ENCODE data around the gene FOXP1. TPM values are rescaled to one million over a fixed set of nuclear protein-coding genes. Genes with fewer than 3 reads are reported as not detected.

The FOXP1 gene
- polyA plus RNA-seq, 1 donor from 2014 or later = 5.6 TPM

DNA sequence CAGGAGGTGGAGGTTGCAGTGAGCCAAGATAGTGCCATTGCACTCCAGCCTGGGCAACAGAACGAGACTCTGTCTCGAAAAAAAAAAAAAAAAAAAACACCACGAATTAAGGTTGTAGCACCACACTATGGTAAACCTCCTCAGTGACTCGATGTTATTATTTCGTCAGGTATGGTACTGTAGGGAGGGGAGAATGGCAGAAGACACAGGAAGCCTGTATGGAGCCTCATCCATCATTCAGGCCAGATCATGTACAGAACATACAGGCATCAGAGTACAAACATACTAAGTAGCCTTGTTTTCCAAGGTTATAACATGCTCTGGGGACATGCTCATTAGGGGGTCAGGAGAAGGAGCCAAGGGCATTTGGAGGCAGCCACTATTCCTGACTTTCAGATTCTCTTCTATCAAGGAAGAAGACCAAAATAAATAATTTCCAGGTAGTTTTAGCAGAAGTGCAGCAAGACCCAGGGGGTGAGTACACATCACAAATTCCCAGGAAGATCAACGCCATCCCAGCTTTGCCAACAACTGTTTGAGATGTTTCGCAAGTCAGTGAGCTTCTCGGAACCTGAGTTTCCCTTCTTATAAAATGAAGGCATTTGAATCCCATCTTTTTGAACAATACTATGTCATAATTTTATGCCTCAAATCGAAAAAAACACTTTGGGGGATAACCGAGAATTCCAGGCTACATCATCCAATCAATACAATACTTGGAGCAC is 79.8 kb downstream of the FOXP1 start:
- no peaks in the 10 kb centered on the region for H3K9me2 ChIP-seq (ENCODE audit: insufficient read depth, low read length)
- no peaks in the 10 kb centered on the region for H4K20me1 ChIP-seq (ENCODE audit: insufficient read depth)
- H3K9me3 ChIP-seq (ENCODE audit: low read length) = no peaks in the 10 kb centered on the region
- H2AFZ ChIP-seq (ENCODE audit: low read depth, low read length) = no peak overlapping the region
- no peaks in the 10 kb centered on the region for H3K27me3 ChIP-seq (ENCODE audit: insufficient read depth, low read depth, low read length)
- H3K27ac ChIP-seq (ENCODE audit: low read length) = no peak overlapping the region
- H3K9ac ChIP-seq (ENCODE audit: low read length) = no peak overlapping the region
- TF ChIP-seq, protein P1, sequence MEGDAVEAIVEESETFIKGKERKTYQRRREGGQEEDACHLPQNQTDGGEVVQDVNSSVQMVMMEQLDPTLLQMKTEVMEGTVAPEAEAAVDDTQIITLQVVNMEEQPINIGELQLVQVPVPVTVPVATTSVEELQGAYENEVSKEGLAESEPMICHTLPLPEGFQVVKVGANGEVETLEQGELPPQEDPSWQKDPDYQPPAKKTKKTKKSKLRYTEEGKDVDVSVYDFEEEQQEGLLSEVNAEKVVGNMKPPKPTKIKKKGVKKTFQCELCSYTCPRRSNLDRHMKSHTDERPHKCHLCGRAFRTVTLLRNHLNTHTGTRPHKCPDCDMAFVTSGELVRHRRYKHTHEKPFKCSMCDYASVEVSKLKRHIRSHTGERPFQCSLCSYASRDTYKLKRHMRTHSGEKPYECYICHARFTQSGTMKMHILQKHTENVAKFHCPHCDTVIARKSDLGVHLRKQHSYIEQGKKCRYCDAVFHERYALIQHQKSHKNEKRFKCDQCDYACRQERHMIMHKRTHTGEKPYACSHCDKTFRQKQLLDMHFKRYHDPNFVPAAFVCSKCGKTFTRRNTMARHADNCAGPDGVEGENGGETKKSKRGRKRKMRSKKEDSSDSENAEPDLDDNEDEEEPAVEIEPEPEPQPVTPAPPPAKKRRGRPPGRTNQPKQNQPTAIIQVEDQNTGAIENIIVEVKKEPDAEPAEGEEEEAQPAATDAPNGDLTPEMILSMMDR (IDR thresholded peaks at IDR 0.05; ENCODE audit: poor library complexity, severe bottlenecking) = no peak
- TF ChIP-seq TAF1 (IDR thresholded peaks at IDR 0.05; ENCODE audit: low read depth) = no peak
- TF ChIP-seq RAD21 (conservative IDR thresholded peaks at IDR 0.05) = no peak
- no peak for TF ChIP-seq SMC3 (conservative IDR thresholded peaks at IDR 0.05; ENCODE audit: poor library complexity)
- TF ChIP-seq EP300 (conservative IDR thresholded peaks at IDR 0.05; ENCODE audit: poor library complexity, severe bottlenecking) = no peak
- TF ChIP-seq MXI1 (conservative IDR thresholded peaks at IDR 0.05; ENCODE audit: poor library complexity, severe bottlenecking) = no peak
- TF ChIP-seq POLR2AphosphoS5 (IDR thresholded peaks at IDR 0.05) = no peak
- TF ChIP-seq, protein P2, sequence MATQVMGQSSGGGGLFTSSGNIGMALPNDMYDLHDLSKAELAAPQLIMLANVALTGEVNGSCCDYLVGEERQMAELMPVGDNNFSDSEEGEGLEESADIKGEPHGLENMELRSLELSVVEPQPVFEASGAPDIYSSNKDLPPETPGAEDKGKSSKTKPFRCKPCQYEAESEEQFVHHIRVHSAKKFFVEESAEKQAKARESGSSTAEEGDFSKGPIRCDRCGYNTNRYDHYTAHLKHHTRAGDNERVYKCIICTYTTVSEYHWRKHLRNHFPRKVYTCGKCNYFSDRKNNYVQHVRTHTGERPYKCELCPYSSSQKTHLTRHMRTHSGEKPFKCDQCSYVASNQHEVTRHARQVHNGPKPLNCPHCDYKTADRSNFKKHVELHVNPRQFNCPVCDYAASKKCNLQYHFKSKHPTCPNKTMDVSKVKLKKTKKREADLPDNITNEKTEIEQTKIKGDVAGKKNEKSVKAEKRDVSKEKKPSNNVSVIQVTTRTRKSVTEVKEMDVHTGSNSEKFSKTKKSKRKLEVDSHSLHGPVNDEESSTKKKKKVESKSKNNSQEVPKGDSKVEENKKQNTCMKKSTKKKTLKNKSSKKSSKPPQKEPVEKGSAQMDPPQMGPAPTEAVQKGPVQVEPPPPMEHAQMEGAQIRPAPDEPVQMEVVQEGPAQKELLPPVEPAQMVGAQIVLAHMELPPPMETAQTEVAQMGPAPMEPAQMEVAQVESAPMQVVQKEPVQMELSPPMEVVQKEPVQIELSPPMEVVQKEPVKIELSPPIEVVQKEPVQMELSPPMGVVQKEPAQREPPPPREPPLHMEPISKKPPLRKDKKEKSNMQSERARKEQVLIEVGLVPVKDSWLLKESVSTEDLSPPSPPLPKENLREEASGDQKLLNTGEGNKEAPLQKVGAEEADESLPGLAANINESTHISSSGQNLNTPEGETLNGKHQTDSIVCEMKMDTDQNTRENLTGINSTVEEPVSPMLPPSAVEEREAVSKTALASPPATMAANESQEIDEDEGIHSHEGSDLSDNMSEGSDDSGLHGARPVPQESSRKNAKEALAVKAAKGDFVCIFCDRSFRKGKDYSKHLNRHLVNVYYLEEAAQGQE (IDR thresholded peaks at IDR 0.05; ENCODE audit: borderline replicate concordance) = no peak
- no peak for TF ChIP-seq EZH2 (IDR thresholded peaks at IDR 0.05; ENCODE audit: borderline replicate concordance, insufficient read depth, low read length, poor library complexity, severe bottlenecking)
- no peak overlapping the region for H3K4me2 ChIP-seq (ENCODE audit: low read length)
- H3K79me2 ChIP-seq (replicated peaks; ENCODE audit: insufficient read depth, low read length) = no peaks in the 10 kb centered on the region
- H3K36me3 ChIP-seq (ENCODE audit: insufficient read depth, low read length) = no peaks in the 10 kb centered on the region
- H3F3A ChIP-seq (ENCODE audit: insufficient read depth, low read length, poor library complexity, severe bottlenecking) = no peaks in the 10 kb centered on the region
- no peak overlapping the region for H3K4me3 ChIP-seq (ENCODE audit: low read length)

GRCh38 chr3:71502066-71502625 is 81.4 kb downstream of the FOXP1 start:
- no peaks in the 10 kb centered on the region for H3K36me3 ChIP-seq (ENCODE audit: insufficient read depth, low read length)
- no peaks in the 10 kb centered on the region for H3K79me2 ChIP-seq (replicated peaks; ENCODE audit: insufficient read depth, low read length)
- no peaks in the 10 kb centered on the region for H3K9me3 ChIP-seq (ENCODE audit: low read length)
- TF ChIP-seq MXI1 (conservative IDR thresholded peaks at IDR 0.05; ENCODE audit: poor library complexity, severe bottlenecking) (no peak), TAF1 (IDR thresholded peaks at IDR 0.05; ENCODE audit: low read depth) (no peak), EZH2 (IDR thresholded peaks at IDR 0.05; ENCODE audit: borderline replicate concordance, insufficient read depth, low read length, poor library complexity, severe bottlenecking) (no peak), SMC3 (conservative IDR thresholded peaks at IDR 0.05; ENCODE audit: poor library complexity) (no peak), RAD21 (conservative IDR thresholded peaks at IDR 0.05) (no peak), EP300 (conservative IDR thresholded peaks at IDR 0.05; ENCODE audit: poor library complexity, severe bottlenecking) (no peak), POLR2AphosphoS5 (IDR thresholded peaks at IDR 0.05) (no peak)
- TF ChIP-seq, protein P1 (IDR thresholded peaks at IDR 0.05; ENCODE audit: poor library complexity, severe bottlenecking) = no peak
- TF ChIP-seq, protein P2 (IDR thresholded peaks at IDR 0.05; ENCODE audit: borderline replicate concordance) = no peak
- no peak overlapping the region for H3K4me3 ChIP-seq (ENCODE audit: low read length)
- no peak overlapping the region for H3K27ac ChIP-seq (ENCODE audit: low read length)
- H3F3A ChIP-seq (ENCODE audit: insufficient read depth, low read length, poor library complexity, severe bottlenecking) = no peaks in the 10 kb centered on the region
- no peak overlapping the region for H2AFZ ChIP-seq (ENCODE audit: low read depth, low read length)
- no peaks in the 10 kb centered on the region for H4K20me1 ChIP-seq (ENCODE audit: insufficient read depth)
- H3K4me2 ChIP-seq (ENCODE audit: low read length) = no peak overlapping the region
- no peaks in the 10 kb centered on the region for H3K9me2 ChIP-seq (ENCODE audit: insufficient read depth, low read length)
- no peak overlapping the region for H3K9ac ChIP-seq (ENCODE audit: low read length)
- H3K27me3 ChIP-seq (ENCODE audit: insufficient read depth, low read depth, low read length) = no peaks in the 10 kb centered on the region
